Measurements from ENCODE around the gene MACROD2.

DNA sequence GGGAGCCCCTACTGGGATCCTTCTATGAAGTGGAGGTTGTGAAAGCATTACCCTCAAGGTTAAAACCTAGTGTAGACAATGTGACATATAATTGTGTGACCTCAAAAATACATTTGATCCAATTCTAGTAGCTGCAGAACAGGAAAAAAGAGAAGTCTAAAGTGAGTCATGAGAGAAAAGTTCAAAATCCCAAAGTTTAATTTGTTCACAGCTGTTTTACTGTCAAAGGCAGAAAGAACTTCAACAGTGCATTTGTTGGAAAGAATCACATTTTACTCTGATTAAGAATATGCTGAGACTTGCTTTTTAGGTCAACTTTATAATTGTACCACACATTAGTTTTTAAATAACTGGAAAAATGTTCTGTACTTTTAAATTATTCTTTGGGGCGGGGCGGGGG is 1369.5 kb downstream of the MACROD2 start:
- TF ChIP-seq, protein P1, sequence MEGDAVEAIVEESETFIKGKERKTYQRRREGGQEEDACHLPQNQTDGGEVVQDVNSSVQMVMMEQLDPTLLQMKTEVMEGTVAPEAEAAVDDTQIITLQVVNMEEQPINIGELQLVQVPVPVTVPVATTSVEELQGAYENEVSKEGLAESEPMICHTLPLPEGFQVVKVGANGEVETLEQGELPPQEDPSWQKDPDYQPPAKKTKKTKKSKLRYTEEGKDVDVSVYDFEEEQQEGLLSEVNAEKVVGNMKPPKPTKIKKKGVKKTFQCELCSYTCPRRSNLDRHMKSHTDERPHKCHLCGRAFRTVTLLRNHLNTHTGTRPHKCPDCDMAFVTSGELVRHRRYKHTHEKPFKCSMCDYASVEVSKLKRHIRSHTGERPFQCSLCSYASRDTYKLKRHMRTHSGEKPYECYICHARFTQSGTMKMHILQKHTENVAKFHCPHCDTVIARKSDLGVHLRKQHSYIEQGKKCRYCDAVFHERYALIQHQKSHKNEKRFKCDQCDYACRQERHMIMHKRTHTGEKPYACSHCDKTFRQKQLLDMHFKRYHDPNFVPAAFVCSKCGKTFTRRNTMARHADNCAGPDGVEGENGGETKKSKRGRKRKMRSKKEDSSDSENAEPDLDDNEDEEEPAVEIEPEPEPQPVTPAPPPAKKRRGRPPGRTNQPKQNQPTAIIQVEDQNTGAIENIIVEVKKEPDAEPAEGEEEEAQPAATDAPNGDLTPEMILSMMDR (IDR thresholded peaks at IDR 0.05), result no peak
- no peak for TF ChIP-seq POLR2A (IDR thresholded peaks at IDR 0.05)
